Adrenal gland (tissue), 5 donors: ENCODE measurements around the gene SYNDIG1.

Experiments used
- POLR2A ChIP-seq, 2 donors: fragments of 450-650 bp; IDR thresholded peaks; one replicate each; pipeline ENCODE4 v1.6.1; 2017; ENCODE audit warnings: antibody characterized with exemption in 2 of 2, mild to moderate bottlenecking in 2 of 2, moderate library complexity in 1 of 2
- TF ChIP-seq, protein P1 (sequence below), 6 experiments: fragments of 450-650 bp in 4 of 6; fragments of 200-600 bp in 2 of 6; sonication (generic) in 1 of 6; IDR thresholded peaks; 1 replicate in 5 of 6; 2 replicates in 1 of 6; pipeline versions ENCODE4 v1.5.1 to v1.8.0; 2016 to 2021; ENCODE audit warnings: antibody characterized with exemption in 6 of 6, mild to moderate bottlenecking in 2 of 6, moderate library complexity in 1 of 6
- donor health status: DM: no; HTN: no; CAD: no.

DNA sequence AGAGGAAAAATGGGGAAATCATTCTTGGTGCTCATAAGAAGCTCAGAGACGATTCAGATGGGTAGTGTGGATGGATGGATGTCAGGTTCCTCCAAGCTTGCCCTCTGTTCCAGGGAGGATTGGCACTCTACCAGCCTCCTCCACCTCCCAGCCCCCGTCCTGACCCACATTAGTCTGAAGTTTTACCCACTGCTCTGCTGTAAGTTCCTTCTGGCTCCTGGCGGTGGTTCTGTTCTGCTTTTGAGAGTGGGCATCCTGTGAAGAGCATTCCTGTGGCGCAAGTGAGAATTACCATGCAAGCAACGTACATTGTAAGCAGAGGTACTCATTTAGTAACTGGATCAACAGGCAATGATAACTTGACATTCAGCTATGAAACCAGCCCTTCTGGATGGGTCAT lies 103.4 kb downstream of the SYNDIG1 start:
- TF ChIP-seq, protein P1, sequence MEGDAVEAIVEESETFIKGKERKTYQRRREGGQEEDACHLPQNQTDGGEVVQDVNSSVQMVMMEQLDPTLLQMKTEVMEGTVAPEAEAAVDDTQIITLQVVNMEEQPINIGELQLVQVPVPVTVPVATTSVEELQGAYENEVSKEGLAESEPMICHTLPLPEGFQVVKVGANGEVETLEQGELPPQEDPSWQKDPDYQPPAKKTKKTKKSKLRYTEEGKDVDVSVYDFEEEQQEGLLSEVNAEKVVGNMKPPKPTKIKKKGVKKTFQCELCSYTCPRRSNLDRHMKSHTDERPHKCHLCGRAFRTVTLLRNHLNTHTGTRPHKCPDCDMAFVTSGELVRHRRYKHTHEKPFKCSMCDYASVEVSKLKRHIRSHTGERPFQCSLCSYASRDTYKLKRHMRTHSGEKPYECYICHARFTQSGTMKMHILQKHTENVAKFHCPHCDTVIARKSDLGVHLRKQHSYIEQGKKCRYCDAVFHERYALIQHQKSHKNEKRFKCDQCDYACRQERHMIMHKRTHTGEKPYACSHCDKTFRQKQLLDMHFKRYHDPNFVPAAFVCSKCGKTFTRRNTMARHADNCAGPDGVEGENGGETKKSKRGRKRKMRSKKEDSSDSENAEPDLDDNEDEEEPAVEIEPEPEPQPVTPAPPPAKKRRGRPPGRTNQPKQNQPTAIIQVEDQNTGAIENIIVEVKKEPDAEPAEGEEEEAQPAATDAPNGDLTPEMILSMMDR (IDR thresholded peaks at IDR 0.05) = no peak
- no peak for TF ChIP-seq POLR2A (IDR thresholded peaks at IDR 0.05)
